Pulmonary artery endothelial cell (primary cell): Measurements from ENCODE around the gene BBLN. TPM values are rescaled to one million over a fixed set of nuclear protein-coding genes. Genes with fewer than 3 reads are reported as not detected.
"Not testable (repeated sequence)": the region's sequence is repeated elsewhere in the genome, so short reads cannot be mapped to it uniquely, and the experiment has no call there.

ENCODE experiments used
- DNase-seq: peaks from one replicate; pipeline ENCODE4 v3.0.0-alpha.2; 2011; ENCODE audit warnings: low read depth, low spot score
- total RNA-seq: library from RNA; depleted of rRNA; stranded (reverse); fragments of >200 nt; gene quantifications from 2 replicates; pipeline ENCODE4 v1.2.3, GENCODE V29; 2014

BBLN gene
- total RNA-seq, 1 donor from 2014 or later: 31.5 TPM

GRCh38 chr9:128162215-128163026 lies 2.4 kb downstream of the BBLN start:
- no peak for DNase-seq

DNA sequence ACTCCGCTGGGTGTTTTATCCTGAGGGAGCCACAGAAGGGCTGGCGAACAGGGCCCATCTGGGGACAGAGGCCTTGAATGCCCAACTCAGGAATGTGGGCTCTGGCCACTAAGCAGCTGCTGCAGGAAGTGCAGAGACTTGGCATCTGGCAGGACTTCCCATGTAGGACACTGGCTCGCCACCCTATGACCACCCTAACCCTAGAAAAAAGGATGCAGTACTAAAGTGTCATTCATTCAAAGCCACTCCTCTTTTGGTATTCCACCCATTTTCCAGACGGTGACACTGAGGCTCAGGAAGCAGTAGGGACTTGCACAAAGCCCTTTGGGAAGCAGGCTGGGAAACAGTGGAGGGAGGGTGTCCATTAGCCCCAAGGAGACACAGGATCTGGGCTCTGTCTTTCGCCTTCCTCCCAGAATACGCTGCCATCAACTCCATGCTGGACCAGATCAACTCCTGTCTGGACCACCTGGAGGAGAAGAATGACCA lies 3.0 kb downstream of the BBLN start:
- no peak for DNase-seq

DNA sequence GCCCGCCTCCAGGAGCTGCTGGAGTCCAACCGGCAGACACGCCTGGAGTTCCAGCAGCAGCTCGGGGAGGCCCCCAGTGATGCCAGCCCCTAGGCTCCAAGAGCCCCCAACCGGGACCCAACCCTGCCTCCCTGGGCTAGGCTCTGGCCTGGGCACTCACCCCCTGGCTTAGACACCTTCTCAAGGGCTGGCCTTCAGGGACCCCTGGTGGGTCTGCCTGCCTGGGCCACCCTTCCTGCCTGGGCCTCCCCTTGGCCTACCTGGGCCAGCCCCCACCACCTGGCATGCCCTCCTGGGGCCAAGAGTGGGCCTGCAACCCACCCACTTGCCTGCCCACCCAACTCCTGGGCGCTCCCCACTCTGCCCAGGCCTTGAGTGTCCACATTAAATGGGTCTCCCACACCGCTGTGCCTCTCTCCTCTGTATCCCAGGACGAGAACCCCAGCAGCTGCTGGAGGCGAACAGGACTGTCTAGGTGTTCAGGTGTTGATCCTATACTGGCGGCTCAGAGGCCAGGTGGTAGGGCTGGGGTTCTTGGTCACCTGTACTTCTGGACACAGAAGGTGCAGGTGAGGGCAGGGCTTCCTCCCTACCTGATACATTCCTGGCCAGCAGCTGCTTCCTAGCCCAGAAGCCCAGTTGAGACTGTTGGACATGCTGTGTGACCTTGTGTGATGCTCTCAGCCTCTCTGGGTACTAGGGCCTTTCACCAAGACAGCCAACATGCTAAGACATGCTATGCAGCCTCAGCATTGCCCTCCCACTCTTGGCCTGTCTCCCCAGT lies 3.6 kb downstream of the BBLN start:
- no peak for DNase-seq

- DNase-seq: no peak
Observed at GRCh38 chr9:128164307-128164885, 4.3 kb downstream of the BBLN start.

GRCh38 chr9:128166169-128166568 lies 6.1 kb downstream of the BBLN start:
- no peak for DNase-seq

DNA sequence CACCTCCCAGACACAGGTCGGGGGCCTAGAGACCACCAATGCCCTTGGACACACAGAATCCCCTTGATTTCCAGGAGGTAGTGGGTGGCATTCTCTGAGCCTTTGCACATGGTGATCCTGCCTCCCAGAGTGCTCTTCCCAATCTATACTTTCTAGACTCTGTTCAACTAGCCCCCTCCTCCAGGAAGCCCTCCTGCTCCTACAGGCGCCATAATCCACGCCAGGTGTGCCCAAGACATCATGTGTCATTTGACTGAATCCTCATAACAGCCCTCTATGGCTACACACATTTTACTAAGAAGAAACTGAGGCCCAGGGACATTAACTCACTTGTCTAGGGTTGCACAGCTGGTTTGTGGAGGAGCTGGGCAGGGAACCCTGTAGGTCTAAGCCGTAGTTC lies 7.1 kb downstream of the BBLN start:
- DNase-seq: no peak

DNA sequence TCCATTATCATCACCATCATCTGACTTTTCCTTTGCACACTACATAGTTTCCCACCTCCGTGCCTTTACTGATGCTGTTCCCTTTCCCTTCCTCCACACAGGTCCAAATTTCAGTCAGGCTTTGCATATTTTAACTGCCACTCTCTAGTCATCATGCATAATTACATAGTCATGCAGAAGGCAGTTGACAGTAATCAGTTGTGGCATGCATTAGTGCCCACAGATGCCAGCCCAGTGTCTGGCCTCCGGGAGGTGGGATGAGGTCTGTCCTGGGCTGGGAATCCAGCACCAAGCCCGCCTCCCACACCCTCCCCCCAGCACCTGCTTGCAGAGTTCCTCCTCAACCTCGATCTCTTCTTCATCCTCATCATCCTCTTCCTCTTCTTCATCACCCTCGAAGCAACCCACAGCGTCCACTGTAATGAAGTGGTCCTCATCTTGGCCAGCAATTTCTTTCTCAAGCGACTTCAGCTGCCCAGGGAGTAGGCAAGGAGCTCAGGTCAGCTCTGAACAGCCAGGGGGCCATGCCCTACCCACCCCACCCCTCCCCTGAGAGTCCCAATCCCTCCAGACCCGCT lies 8.8 kb downstream of the BBLN start:
- no peak for DNase-seq

DNA sequence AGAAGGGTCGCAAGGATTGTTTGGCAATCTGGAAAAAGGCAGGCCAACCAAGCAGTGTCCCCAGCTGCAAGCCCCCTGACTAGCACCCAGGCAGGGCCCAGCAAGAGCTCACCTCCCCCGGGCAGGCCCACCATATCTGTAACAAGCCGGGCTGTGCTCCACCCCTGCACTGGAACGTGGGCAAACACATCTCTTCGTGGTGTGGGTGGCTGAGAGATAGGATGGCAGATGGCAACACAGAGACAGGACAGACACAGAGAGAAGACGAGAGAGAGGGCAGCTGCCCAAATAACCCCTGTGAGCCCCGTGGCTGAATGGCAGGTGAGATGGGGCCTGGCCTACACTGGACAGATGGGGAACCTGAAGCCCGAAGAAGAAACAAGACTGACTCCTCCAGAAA lies 9.4 kb downstream of the BBLN start:
- DNase-seq: no peak

GRCh38 chr9:128169925-128170324 lies 9.9 kb downstream of the BBLN start:
- DNase-seq: no peak

DNA sequence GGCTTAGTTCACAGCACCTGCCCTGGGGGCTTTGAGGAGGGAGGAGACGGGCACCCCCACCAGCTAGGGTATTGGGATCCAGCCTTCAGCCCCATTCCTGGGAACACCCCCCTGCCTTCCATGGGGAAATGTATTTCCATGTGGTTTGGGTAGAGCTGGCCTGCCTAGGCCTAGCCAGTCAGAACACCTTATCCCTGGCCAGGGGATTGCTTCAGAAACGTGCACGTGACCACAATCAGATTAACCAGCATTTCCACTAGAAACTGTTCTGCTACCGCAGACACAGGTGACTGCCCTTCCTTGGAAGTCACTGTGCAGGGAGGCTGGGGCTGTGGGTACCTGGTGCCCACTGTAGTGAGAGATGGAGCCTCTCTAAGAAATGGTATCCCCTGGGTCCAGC lies 14.0 kb downstream of the BBLN start:
- no peak for DNase-seq

- no peak for DNase-seq
Observed at GRCh38 chr9:128175102-128175563, 15.1 kb downstream of the BBLN start.

- DNase-seq: no peak
Observed at GRCh38 chr9:128175726-128176125, 15.7 kb downstream of the BBLN start.

DNA sequence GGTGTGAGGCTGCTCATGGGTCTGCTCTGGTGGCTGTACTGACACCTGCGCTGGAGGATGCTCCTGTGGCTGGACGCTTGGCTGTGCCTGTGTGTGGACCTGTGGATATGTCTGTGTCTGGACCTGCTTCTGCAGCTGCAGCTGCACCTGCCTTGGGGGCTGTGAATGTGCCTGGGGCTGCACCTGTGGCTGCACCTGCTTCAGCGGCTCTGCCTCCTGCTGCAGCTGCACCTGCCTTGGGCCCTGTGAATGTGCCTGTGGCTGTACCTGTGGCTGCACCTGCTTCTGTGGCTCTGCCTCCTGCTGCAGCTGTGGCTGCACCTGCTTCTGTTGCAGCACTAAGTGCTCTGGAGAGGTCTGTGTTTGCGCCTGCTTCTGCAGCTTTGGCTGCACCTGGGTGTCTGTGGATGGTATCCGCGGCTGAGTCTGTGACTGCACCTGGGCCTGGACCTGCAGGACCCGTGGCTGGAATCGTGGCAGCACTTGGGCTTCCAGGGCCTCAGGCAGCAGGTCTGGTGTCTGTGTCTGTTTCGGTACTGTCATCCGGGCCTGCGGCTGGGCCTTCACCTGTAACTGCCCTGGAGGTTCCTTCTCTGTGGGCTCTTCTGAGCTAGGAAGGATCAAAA lies 18.9 kb downstream of the BBLN start:
- no peak for DNase-seq

- DNase-seq: no peak
Observed at GRCh38 chr9:128180001-128180400, 19.9 kb downstream of the BBLN start.

- no peak for DNase-seq
Observed at GRCh38 chr9:128180447-128180846, 20.4 kb downstream of the BBLN start.

DNA sequence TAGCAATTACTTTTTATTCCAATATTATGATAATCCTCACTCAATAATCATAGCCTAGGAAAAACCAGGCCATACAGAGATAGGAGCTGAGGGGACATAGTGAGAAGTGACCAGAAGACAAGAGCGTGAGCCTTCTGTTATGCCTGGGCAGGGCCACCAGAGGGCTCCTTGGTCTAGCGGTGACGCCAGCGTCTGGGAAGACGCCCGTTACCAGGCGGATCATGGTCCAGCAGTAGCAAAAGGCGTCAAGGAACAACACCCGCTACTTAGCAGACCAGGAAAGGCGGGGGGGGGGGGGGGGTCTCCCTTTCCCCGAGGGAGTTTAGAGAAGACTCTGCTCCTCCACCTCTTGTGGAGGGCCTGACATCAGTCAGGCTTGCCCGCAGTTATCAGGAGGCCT lies 21.4 kb downstream of the BBLN start:
- not testable (repeated sequence) for DNase-seq

- no peak for DNase-seq
Observed at GRCh38 chr9:128182893-128183588, 23.0 kb downstream of the BBLN start.

DNA sequence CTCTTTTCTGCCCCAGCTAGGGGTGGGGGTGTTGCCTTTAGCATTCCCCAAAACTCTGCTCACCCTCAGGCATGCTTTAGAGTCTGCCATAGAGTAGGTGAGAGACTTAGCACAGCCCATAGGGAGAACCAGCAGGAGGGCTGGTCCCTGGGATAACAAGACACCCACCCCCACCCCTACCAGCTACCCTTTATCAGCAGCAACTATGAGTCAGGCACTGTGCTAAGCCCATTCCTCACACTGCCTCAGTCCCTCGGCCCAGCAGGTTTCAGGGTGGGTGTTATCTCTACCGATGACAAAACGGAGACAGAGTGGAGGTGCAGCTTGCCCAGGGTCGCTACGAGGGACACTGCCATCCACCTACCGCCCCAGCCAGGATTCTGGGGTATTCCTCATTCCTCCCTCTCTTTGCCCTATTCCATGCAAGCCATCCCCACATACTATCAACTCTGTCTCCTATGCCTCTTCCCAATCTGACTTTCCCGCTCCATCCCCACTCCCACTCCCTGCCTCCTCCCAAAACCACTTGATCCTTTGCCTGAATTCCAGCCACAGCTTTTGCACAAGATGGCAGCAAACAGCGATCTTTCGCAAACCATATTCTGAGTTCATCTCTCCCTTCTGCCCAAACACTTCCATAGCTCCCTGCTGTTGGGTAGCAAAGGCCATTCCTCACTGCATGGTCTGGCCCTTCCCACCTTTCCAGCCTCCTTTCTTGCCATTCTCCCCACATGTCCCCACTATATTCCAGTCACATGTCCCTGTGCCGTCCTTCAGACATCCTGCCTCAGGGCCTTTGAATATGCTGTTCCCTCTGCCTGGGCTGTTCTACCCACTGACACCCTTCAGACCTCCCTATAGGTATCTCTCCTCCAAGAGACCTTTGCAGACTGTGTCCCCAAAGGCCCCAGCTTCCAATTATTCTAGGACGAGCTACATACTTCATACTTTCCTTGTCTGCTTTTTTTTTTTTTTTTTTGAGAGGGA lies 26.2 kb downstream of the BBLN start:
- no peak for DNase-seq

GRCh38 chr9:128187361-128187760 lies 27.3 kb downstream of the BBLN start:
- no peak for DNase-seq
